RWPE2 (cell line): ENCODE data around the gene RPUSD3.
"Not testable (repeated sequence)": the region's sequence is repeated elsewhere in the genome, so short reads cannot be mapped to it uniquely, and the experiment has no call there.

Source experiments
- ATAC-seq: fragments of 200-7000 bp; cut with Tn5 transposase; 3 replicates; pipeline ENCODE4 v1.9.1; 2021; ENCODE audit warnings: low read depth
- DNase-seq: peaks from one replicate; pipeline ENCODE4 v3.0.0-alpha.2; 2020; ENCODE audit warnings: low spot score
- H3K27ac ChIP-seq: fragments of 450-650 bp; 2 replicates; pipeline ENCODE4 v1.5.1; 2017; ENCODE audit warnings: mild to moderate bottlenecking; ENCODE audit not compliant: poor library complexity, severe bottlenecking
- H3K27me3 ChIP-seq: fragments of 250-450 bp; sonication (Bioruptor Pico); 2 replicates; pipeline ENCODE4 v1.5.1; 2021; ENCODE audit warnings: mild to moderate bottlenecking, moderate library complexity; ENCODE audit not compliant: insufficient read depth, poor library complexity, severe bottlenecking
- H3K36me3 ChIP-seq: fragments of 250-450 bp; sonication (Bioruptor Pico); 2 replicates; pipeline ENCODE4 v1.5.1; 2020; ENCODE audit warnings: low read depth, mild to moderate bottlenecking, moderate library complexity
- H3K4me1 ChIP-seq: fragments of 250-450 bp; sonication (Bioruptor Pico); 2 replicates; pipeline ENCODE4 v1.5.1; 2021; ENCODE audit warnings: mild to moderate bottlenecking, moderate library complexity; ENCODE audit not compliant: insufficient read depth, poor library complexity, severe bottlenecking
- H3K4me3 ChIP-seq: fragments of 250-450 bp; sonication (Bioruptor Pico); 2 replicates; pipeline ENCODE4 v1.5.1; 2021; ENCODE audit warnings: mild to moderate bottlenecking, moderate library complexity; ENCODE audit not compliant: severe bottlenecking
- H3K9me3 ChIP-seq: fragments of 250-450 bp; sonication (Bioruptor Pico); 2 replicates; pipeline ENCODE4 v1.5.1; 2021; ENCODE audit warnings: mild to moderate bottlenecking, moderate library complexity; ENCODE audit not compliant: severe bottlenecking
- TF ChIP-seq, protein P1 (sequence below): fragments of 450-650 bp; IDR thresholded peaks from one replicate; pipeline ENCODE4 v1.5.1; 2017; ENCODE audit warnings: mild to moderate bottlenecking, moderate library complexity; ENCODE audit not compliant: poor library complexity, severe bottlenecking

Gene RPUSD3

DNA sequence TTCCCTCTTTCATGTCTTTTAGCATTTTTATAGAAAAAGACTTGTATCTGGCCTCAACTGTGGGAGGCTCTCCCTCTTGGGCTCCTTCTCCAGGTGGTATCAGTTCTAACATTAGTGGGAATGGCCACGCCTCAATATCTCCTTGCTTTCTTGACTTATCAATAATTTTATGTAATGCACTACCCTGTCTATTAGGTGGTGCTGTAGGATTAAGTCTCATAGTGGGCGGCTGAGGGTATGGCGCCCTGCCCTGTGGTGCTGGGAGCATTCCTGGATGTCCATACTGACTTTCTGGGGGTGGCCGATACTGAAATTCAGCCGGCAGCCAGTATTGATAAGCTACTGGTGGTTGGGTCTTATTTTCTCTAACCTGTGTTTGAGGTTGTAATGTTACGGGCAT, 8.7 kb upstream of the RPUSD3 start:
- ATAC-seq (no peak), DNase-seq (no peak)
- Histone ChIP-seq H3K27ac (no peak overlapping the region), H3K4me3 (no peak overlapping the region), H3K4me1 (no peaks in the 10 kb centered on the region), H3K36me3 (no peaks in the 10 kb centered on the region), H3K27me3 (no peaks in the 10 kb centered on the region), H3K9me3 (no peaks in the 10 kb centered on the region)
- TF ChIP-seq, protein P1, sequence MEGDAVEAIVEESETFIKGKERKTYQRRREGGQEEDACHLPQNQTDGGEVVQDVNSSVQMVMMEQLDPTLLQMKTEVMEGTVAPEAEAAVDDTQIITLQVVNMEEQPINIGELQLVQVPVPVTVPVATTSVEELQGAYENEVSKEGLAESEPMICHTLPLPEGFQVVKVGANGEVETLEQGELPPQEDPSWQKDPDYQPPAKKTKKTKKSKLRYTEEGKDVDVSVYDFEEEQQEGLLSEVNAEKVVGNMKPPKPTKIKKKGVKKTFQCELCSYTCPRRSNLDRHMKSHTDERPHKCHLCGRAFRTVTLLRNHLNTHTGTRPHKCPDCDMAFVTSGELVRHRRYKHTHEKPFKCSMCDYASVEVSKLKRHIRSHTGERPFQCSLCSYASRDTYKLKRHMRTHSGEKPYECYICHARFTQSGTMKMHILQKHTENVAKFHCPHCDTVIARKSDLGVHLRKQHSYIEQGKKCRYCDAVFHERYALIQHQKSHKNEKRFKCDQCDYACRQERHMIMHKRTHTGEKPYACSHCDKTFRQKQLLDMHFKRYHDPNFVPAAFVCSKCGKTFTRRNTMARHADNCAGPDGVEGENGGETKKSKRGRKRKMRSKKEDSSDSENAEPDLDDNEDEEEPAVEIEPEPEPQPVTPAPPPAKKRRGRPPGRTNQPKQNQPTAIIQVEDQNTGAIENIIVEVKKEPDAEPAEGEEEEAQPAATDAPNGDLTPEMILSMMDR, result no peak

DNA sequence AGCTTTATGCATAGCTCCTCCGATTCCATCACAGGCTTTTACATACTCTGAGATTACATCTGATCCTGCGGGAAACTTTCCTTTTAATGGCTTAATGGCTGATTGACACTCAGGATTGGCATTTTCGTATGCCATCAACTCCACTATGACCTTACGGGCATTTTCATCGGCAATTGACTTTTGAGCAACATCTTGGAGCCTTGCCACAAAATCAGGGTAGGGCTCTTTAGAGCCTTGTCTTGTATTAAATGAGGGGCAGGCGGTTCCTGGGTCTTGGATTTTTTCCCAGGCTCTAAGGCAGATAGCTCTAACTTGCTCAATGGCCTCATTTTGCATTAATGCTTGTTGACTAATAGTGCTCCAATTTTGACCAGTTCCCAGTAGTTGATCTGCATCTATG, 8.1 kb upstream of the RPUSD3 start:
- H3K9me3 ChIP-seq, H3K27me3 ChIP-seq, H3K4me1 ChIP-seq, DNase-seq, H3K36me3 ChIP-seq, H3K27ac ChIP-seq, H3K4me3 ChIP-seq, ATAC-seq: not testable (repeated sequence)

DNA sequence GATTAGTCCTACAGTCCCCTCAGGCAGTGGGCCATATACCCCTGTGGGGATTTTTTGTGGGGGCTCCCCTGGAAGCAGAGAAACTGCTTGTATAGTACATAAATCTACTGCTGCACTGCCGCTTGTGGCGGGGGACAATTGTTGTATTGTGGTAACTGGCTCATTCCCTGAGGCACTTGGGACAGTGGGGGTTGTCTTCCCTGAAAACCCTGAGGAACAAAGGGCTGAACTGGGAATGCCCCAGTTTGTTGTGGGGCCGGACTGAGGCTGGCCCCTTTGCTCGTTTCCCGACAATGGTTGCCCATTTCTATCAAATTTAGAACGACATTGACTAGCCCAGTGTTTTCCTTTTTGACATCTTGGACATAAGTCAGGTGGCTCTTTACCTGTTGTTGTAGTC, 7.6 kb upstream of the RPUSD3 start:
- H3K4me3 ChIP-seq, H3K4me1 ChIP-seq, DNase-seq, H3K27ac ChIP-seq, H3K9me3 ChIP-seq, H3K36me3 ChIP-seq, ATAC-seq, H3K27me3 ChIP-seq: not testable (repeated sequence)

DNA sequence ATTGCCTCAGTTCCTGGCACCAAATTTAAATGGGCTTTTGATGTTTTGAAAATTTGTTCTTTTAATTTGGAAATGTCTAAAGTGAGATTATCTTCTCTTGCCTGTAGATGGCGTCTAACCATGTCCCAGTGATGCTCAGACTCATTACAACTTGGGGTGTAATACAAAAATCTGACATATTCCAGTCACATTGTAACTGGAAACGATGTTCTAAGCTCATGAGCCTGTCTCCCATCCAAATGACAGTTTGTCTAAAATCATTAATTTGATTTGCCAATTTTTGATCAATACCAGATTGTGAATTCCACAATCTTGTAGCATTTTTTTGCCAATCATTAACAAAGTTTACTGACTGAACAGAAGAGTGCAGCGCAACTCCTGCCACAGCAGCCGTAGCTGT, 5.1 kb upstream of the RPUSD3 start:
- TF ChIP-seq, protein P1, result peak; percentile 84
- not testable (repeated sequence) for ATAC-seq, H3K27ac ChIP-seq, H3K36me3 ChIP-seq, H3K4me1 ChIP-seq, H3K27me3 ChIP-seq, H3K4me3 ChIP-seq, DNase-seq, H3K9me3 ChIP-seq

DNA sequence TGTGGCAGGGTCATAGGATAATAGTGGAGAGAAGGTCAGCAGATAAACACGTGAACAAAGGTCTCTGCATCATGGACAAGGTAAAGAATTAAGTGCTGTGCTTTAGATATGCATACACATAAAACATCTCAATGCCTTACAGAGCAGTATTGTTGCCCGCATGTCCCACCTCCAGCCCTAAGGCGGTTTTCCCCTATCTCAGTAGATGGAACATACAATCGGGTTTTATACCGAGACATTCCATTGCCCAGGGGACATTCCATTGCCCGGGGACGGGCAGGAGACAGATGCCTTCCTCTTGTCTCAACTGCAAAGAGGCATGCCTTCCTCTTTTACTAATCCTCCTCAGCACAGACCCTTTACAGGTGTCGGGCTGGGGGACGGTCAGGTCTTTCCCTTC, 4.1 kb upstream of the RPUSD3 start:
- not testable (repeated sequence) for H3K9me3 ChIP-seq, DNase-seq, H3K4me1 ChIP-seq, ATAC-seq, H3K27me3 ChIP-seq, H3K4me3 ChIP-seq, H3K27ac ChIP-seq, H3K36me3 ChIP-seq

DNA sequence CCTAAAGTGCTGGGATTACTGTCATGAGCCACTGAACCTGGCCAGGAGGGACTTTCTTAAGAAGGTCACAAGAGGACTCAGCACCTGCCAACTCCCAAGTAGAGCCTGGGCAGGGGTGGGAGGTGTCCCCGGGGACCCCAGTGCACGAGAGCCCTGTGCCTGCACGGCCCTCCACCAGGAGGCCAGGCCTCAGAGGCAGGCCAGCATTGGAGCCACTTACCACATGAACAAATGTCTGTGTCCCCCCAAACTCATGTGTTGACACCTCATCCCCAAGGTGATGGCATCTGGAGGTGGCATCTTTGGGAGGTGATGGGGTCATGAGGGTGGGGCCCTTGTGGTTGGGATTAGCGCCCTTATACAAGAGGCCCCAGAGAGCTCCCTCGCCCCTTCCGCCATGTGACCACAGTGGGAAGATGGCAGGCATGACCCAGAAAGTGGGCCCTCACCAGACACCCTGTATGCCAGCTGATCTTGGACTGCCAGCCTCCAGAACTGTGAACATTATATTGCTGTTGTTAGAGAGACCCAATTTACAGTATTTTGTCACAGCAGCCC, 3.2 kb upstream of the RPUSD3 start:
- Histone ChIP-seq H3K9me3 (no peaks in the 10 kb centered on the region), H3K4me3 (no peak overlapping the region), H3K4me1 (peaks cover 4% of the 10 kb centered on the region), H3K36me3 (peaks cover 7% of the 10 kb centered on the region; the same call in 1 of the 2 replicates), H3K27ac (no peak overlapping the region), H3K27me3 (no peaks in the 10 kb centered on the region)
- DNase-seq, result no peak
- TF ChIP-seq, protein P1, result no peak
- no peak for ATAC-seq
